GM06990 (cell line): ENCODE results near the gene ATP2C1.
A peak's percentile ranks its signal among the peaks of the same experiment; 100 is the strongest.

Source experiments
- DNase-seq: peaks from one replicate; pipeline ENCODE4 v3.0.0-alpha.2; 2011; ENCODE audit not compliant: insufficient read length; ENCODE audit errors: extremely low read depth
- H3K27me3 ChIP-seq: replicated peaks from 2 replicates; pipeline ENCODE4 v1.6.0; 2011; ENCODE audit warnings: low read length; ENCODE audit not compliant: control insufficient read depth, insufficient read depth
- H3K36me3 ChIP-seq: 2 replicates; pipeline ENCODE4 v1.5.1; 2011; ENCODE audit warnings: low read length; ENCODE audit not compliant: control insufficient read depth, insufficient read depth
- H3K4me3 ChIP-seq: replicated peaks from 2 replicates; pipeline ENCODE4 v1.5.1; 2011; ENCODE audit warnings: low read depth, mild to moderate bottlenecking, control low read depth, low read length
- TF ChIP-seq, protein P1 (sequence below): IDR thresholded peaks from 2 replicates; pipeline ENCODE4 v1.5.1; 2011; ENCODE audit warnings: low read length, control low read depth, mild to moderate bottlenecking, inconsistent platforms; ENCODE audit not compliant: insufficient read depth, poor library complexity, severe bottlenecking

Gene ATP2C1

DNA sequence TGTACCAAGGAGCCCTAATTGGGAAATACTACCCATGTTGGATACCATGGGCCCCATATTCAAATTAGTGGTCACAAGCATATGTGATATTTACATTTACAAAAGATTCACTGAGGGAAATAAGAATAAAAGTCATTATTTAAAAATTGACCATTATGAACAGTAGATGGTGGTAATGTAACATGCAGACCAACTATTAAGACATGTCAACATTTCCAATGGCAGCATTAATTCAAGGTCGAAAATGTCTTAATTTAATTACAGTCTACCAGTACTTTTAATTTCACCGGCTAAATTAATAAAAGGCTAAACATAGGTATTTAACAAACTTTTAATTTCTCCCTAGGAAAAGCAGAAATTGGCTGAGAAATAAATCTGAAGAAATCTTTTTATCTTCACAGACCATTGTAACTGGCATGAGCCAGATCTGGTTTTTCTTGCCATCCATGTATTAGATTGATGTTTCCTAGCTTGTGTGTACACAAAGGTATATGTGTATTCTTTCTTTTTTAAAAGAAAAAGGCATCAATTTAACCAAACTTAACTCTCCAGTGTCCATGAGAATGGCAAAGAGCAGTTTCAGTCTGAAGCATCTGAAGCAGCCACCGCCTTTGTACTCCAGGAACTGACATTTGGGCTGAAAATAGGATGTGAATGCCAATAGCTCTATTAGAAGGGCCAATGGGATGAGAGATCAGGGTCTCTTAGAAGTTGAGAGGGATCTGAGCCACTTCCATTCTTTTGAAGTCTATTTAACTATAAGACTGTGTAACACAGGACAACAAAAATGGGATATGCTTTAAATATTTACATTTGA is 159.4 kb downstream of the ATP2C1 start:
- TF ChIP-seq, protein P1, sequence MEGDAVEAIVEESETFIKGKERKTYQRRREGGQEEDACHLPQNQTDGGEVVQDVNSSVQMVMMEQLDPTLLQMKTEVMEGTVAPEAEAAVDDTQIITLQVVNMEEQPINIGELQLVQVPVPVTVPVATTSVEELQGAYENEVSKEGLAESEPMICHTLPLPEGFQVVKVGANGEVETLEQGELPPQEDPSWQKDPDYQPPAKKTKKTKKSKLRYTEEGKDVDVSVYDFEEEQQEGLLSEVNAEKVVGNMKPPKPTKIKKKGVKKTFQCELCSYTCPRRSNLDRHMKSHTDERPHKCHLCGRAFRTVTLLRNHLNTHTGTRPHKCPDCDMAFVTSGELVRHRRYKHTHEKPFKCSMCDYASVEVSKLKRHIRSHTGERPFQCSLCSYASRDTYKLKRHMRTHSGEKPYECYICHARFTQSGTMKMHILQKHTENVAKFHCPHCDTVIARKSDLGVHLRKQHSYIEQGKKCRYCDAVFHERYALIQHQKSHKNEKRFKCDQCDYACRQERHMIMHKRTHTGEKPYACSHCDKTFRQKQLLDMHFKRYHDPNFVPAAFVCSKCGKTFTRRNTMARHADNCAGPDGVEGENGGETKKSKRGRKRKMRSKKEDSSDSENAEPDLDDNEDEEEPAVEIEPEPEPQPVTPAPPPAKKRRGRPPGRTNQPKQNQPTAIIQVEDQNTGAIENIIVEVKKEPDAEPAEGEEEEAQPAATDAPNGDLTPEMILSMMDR: peak; percentile 14
- DNase-seq: no peak
- Histone ChIP-seq H3K27me3 (no peaks in the 10 kb centered on the region), H3K36me3 (no peaks in the 10 kb centered on the region), H3K4me3 (no peak overlapping the region)
